DMS153 treated with DMSO at 0.1 percent for 48 hours (cell line): Measurements from ENCODE around the gene AXIN1.
"Not testable (repeated sequence)": the region's sequence is repeated elsewhere in the genome, so short reads cannot be mapped to it uniquely, and the experiment has no call there.

ENCODE experiments used
- DNase-seq: peaks from one replicate; lab custom pipeline; 2025; ENCODE audit not compliant: unreplicated experiment; lab: John Stamatoyannopoulos, UW

Gene AXIN1

DNA sequence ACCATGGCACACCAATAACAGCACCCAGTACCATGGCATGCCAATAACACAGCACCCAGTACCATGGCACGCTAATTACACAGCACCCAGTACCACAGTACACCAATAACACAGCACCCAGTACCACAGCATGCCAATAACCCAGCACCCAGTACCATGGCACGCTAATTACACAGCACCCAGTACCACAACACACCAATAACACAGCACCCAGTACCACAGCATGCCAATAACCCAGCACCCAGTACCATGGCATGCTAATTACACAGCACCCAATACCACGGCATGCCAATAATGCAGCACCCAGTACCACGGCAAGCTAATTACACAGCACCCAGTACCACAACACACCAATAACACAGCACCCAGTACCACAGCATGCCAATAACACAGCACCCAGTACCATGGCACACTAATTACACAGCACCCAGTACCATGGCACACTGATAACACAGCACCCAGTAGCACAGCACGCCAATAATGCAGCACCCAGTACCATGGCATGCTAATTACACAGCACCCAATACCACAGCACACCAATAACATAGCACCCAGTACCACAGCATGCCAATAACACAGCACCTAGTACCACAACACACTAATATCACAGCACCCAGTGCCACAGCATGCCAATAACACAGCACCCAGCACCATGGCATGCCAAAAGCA lies 18.2 kb downstream of the AXIN1 start:
- DNase-seq: not testable (repeated sequence)

GRCh38 chr16:333406-334094 lies 19.0 kb downstream of the AXIN1 start:
- no peak for DNase-seq

DNA sequence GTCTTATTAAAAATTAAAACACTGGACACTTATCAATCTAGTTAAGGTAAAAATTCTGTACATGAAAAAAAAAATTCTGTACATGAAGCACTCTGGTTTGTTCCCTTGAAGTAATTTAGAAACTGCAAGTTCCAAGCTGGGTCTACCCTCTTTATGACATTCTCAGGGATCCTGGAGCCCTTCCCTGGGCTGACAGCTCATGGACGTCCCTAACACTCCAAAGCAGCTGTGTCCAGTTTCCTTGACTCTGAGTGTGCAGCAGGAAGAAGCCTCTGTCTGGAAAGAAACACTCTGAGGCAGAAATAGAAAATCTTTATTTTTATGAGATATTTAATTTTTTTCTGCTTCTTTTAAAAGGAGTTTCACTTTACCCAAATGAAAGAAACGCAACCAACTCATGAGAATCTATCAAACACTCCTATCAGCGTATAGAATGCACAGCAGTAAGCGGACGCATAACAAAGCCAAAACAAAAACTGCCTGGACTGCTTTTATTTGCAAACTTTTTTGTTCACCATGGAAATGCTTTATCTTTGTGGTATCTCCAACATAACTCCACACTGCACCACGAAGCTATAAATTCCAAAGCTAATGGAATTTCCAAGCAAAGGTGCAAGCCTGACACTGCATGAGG lies 21.2 kb downstream of the AXIN1 start:
- not testable (repeated sequence) for DNase-seq

GRCh38 chr16:330741-331140 lies 21.8 kb downstream of the AXIN1 start:
- no peak for DNase-seq

DNA sequence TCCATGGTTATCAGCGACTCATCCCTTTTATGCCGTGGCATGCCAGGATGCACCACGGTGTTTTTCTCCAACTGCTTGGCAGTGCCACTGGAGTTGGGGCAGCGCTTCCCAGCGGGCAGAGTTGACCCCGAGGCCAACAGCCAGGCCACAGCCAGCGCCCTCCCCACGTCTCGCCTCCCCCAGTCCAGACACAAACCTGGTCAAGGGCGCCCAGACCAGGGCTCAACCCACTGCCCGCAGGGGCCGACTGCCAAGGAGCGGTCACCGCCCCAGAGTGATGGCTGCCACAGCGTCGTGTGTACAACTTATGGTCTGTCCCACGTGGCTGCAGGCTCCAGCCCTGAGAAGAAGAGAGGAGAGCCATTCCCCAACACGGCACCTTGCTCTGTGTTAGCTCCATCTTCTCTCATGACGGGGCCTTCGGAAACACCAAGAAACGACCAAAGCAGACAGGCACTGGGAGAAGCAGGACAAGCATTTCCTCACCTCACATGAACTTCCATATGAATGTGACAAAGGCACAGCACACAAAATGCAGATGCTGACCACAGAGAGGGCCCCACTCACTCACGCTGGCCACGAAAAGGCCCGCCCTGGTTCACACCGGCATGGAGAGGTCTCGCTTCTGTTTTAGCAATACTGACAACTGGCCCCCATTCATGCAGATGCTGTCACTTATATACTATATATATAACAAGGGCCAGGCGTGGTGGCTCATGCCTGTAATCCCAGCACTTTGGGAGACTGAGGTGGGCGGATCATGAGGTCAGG lies 27.0 kb downstream of the AXIN1 start:
- no peak for DNase-seq

GRCh38 chr16:324451-325334 lies 27.8 kb downstream of the AXIN1 start:
- peak; percentile 15 for DNase-seq

- no peak for DNase-seq
These were observed 28.4 kb downstream of the AXIN1 start for GRCh38 chr16:324201-324450.

DNA sequence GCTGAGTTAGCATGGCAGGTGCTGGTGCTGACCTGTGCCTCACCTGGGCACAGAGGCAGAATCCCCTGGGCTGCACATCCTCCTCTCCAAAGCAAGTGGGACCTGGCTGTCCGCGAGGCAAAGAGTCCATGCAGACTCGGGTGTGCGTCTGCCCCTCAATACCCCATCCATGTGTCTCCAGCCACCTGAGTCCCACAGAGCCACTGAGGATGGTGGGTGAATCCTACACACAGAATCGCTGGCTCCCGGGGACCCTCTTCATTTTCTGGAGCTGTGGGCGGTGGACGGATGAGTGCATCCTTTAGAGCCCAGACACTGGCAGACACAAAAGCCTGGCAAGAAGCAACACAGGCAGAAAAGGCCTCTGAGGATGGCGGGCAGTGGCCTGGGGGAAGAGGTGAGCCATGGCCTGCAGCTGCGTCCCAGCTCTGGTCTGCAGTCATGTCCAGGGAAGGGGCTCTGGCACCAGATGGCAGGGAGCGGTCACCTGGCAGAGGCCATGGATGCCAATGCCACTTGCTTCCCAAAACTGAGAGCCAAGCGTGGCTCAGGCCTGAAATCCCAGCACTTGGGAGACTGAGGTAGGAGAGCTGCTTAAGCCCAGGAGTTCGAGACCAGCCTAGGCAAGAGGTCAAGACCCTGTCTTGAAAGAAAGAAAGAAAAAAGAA lies 29.9 kb downstream of the AXIN1 start:
- no peak for DNase-seq

DNA sequence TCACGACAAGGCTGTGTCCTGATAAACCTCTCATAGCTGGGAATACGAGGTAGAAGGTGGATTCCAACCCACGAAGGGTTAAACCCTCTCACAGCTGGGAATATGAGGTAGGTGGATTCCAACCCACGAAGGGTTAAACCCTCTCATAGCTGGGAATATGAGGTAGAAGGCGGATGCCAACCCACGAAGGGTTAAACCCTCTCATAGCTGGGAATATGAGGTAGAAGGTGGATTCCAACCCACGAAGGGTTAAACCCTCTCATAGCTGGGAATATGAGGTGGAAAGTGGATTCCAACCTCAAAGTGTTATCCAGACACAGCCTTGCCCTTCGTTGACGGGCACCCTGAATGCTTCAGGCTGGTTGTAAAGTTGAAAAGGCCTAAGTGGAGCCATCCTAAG lies 31.0 kb downstream of the AXIN1 start:
- no peak for DNase-seq

DNA sequence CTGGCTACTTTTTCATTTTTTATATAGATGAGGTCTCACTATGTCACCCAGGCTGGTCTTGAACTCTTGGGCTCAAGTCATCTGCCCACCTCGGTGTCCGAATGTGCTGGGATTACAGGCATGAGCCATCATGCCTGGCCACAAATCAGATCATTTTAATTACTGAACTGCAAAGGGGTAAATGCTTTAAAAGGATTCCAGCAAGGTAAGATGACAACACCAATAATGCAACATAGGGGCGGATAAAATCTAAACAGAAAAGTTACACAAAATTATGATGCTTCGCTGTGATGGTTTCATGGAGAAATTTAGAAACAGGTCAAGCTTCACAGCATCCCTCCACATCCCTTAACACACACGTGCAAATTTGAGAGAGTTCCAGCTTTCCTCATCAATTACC lies 32.3 kb downstream of the AXIN1 start:
- no peak for DNase-seq

GRCh38 chr16:318628-319027 lies 33.9 kb downstream of the AXIN1 start:
- no peak for DNase-seq

GRCh38 chr16:317583-317982 lies 34.9 kb downstream of the AXIN1 start:
- no peak for DNase-seq

DNA sequence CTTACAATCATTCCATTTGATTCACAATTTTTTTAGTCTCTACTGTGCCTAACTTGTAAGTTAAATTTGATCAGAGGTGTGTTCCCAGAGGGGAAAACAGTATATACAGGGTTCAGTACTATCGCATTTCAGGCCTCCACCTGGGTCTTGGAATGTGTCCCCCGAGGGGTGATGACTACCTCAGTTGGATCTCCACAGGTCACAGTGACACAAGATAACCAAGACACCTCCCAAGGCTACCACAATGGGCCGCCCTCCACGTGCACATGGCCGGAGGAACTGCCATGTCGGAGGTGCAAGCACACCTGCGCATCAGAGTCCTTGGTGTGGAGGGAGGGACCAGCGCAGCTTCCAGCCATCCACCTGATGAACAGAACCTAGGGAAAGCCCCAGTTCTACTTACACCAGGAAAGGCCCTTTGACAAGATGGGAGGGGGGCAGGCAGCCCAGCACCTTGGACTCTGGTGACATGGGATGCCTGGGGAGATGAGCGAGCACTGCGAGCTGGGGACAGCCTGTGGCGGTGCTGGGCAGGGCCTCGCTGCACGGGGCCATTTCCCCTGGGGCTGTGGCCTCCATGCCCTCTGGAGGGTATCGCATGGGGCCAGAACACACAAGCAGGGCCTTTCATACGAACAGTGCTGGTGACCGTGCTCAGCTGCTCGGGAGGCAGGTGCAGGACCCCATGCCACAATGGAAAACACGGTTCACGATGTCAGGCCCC lies 35.6 kb downstream of the AXIN1 start:
- DNase-seq: no peak

GRCh38 chr16:314795-315299 lies 37.7 kb downstream of the AXIN1 start:
- DNase-seq: peak; percentile 15

GRCh38 chr16:314351-314750 lies 38.2 kb downstream of the AXIN1 start:
- DNase-seq: no peak

DNA sequence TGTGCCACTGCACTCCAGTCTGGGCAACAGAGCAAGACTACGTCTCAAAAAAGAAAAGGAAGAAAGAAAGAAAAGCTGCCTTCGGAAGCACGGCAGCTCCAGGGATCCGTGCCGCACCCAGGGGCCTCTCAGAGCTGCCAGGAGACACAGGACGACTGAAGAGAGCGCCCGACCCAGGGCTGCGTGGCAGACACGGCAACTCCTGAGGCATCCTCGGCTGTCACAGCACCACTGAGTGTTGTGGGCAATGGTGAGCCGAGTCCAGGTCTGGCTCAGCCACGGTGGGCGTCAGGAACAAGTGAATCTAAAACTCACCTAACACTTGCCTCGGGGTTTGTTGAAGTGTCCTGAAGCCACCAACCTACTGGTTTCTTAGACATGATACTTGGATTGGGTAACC lies 40.8 kb downstream of the AXIN1 start:
- no peak for DNase-seq

DNA sequence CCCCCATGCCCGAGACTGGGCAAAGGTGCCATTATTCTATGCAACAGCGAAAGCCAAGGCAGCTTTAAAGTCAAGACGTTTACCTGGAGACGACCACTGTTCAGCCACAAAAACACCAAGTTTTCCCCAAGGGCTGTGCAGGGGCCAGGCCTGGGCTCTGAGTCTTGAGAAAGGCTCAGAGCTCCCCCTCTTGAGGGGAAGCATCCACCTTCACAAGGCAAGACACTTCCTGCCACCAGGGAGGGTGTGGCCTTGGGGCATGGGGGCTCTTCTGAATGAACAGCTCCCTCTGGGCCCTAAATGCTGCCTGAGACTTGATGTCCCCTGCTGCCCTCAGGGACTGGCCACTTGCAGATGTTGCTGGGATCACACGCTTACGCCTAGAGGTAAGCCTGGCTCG lies 43.0 kb downstream of the AXIN1 start:
- DNase-seq: no peak

- no peak for DNase-seq
These were observed 44.7 kb downstream of the AXIN1 start for GRCh38 chr16:307691-308312.

GRCh38 chr16:306911-307370 lies 45.6 kb downstream of the AXIN1 start:
- peak; percentile 2 for DNase-seq
